NCI-H2196 (cell line): ENCODE results near the gene TDRD12.
"Not testable (repeated sequence)": the region's sequence is repeated elsewhere in the genome, so short reads cannot be mapped to it uniquely, and the experiment has no call there.

Source experiments
- DNase-seq: peaks from one replicate; lab custom pipeline; 2025; ENCODE audit not compliant: unreplicated experiment; lab: John Stamatoyannopoulos, UW

Gene TDRD12

DNA sequence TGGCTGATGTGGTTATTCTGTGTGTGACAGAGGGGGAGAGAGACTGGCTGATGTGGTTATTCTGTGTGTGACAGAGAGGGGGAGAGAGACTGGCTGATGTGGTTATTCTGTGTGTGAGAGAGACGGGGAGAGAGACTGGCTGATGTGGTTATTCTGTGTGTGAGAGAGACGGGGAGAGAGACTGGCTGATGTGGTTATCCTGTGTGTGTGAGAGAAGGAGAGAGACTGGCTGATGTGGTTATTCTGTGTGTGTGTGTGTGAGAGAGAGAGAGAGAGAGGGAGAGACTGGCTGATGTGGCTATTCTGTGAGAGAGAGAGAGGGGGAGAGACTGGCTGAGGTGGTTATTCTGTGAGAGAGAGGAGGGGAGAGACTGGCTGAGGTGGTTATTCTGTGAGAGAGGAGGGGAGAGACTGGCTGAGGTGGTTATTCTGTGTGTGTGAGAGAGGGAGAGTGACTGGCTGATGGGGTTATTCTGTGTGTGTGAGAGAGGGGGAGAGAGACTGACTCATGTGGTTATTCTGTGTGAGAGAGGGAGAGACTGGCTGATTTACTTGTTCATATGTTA is 27.1 kb downstream of the TDRD12 start:
- DNase-seq, result not testable (repeated sequence)

DNA sequence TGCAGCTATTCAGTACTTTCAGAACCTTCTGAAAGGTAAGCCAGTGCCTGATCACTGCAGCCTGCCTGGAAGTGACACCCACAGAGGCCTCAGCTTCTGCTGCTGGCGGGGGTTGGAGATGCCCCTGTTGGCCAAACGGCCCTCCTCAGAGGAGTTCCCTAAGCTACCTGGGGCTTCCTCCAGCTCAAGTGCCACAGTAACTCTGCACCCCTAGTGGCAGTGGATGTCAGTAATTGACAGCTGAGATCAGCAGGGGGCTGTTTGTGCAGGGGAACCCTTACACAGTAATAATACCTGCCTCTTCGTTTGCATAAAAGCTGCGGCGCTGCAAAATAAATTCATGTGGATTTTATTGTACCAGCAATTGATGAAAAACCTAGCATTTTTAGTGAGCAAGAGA is 28.9 kb downstream of the TDRD12 start:
- no peak for DNase-seq

DNA sequence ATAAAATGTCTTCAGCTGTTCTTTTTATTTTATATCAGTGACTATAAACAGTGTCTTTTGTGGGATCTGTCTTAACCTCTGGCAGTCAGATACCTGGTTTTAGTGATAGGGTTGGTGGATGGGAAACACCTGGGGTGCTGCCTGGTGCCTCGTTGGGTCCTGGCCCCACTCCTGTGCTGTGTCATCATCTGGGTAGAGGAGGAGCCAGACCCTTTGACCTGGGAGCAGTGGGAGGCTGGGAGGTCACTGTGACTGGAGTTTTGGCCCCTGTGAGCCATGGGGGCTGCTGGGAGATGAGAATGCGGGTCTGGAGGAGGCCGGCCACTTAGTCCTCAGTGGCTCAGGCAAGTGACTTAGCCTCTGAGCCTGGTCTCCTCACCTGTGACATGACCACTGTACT is 29.4 kb downstream of the TDRD12 start:
- no peak for DNase-seq

DNA sequence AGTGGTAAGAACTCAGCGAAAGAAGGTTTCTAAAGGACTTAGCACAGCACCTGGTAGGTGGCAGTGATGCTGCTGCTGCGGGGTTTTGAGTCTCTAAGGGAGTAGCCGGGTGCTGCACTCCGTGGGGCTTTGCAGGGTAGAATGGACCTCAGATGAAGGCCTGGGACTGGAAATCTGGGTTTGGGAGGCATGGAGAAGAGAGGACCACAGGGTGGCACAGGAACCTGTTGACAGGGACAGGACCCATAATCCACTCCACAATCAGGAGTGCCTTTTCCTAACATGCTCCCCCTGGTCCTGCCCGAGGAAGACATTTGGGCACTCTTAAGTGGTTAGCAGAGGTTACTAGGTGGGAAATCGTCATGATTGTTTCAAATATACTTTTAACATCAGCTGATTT is 29.8 kb downstream of the TDRD12 start:
- no peak for DNase-seq

DNA sequence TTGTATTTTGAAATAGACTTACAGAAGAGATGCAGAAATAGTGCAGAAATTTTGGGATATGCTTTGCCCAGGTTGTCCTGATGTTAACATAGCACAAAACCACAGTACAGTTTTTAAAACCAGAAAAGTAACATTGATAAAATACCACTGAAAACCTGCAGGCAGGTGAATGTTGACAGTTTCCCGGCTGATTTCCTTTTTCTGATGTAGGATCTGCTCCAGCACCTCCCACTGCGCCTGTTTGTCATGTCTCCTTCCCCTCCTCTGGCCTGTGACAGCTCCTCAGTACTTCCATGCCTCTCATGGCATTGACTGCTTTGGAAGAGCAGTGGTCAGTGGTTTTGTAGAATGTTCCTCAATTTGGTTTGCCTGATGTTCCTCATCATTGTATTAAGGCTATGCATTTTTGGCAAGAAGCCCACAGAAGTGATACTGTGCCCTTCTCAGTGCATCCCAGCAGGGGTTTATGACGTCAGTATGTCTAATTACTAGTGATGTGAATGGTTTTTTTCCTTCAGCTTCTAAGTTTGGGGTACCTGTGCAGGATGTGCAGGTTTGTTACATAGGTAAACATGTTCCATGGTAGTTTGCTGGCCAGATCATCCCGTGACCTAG is 31.0 kb downstream of the TDRD12 start:
- no peak for DNase-seq

DNA sequence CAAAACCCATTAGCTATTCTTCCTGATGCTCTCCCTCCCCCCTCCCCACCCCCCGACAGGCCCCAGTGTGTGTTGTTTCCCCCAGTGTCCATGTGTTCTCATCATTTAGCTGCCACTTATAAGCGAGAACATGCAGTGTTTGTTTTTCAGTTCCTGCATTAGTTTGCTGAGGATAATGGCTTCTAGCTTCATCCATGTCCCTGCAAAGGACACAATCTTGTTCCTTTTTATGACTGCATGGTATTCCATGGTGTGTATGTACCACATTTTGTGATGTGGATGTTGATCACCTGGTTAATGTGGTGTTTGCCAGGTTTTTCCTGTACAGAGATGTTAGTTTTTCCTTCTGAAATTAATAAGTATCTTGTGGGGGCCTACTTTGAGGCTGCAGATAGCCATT is 31.5 kb downstream of the TDRD12 start:
- no peak for DNase-seq

DNA sequence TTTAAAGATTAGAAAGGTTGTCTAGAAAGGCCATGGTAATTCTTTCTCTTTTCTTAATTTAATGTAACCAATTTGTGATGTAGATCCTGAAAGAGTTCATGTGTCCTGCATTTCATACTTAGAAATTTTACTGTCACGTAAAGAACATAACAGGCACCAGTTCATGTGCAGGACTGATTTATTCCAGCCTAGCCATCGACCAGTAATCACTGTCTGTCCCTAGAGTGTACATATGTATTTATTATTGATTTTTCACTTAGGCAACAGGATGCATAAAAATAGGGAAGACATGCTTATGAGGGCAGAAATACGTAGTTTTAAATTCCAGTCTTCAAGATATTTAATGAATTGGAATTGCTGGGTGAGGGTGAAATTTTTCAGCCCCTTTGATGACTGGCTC is 37.6 kb downstream of the TDRD12 start:
- DNase-seq, result no peak

DNA sequence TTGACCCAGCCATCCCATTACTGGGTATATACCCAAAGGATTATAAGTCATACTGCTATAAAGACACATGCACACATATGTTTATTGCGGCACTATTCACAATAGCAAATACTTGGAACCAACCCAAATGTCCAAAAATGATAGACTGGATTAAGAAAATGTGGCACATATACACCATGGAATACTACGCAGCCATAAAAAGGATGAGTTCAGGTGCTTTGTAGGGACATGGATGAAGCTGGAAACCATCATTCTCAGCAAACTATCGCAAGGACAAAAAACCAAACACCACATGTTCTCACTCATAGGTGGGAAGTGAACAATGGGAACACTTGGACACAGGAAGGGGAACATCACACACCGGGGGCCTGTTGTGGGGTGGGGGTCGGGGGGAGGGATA is 45.8 kb downstream of the TDRD12 start:
- not testable (repeated sequence) for DNase-seq

DNA sequence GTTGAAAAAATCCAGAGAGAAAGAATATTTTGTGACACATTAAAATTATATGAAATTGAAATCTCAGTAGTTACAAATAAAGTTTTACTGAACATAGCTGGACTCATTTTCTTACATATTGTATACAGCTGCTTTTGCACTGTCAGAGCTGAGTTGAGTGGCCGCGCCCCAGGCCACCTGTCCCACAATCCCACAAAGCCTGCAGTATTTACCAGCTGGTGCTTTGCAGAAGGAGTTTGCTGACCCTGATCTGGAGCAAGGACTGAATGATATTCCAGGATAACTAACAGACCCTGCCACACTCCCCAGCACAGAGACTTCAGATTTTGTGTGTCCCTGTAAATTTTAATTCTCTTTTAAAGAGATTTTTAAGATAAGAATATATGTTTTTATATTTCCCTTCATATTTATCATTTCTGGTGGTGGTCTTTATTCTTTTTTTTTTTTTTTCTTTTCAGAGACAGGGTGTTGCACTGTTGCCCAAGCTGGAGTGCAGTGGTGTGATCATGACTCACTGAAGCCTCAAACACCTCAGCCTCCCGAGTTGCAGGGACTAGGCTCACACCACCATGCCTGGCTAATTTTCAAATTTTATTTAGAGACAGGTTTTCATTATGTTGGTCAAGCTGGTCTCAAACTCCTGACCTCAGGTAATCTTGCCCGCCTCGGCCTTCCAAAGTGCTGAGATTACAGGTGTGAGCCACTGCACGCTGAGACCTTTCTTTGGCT is 48.5 kb downstream of the TDRD12 start:
- no peak for DNase-seq

DNA sequence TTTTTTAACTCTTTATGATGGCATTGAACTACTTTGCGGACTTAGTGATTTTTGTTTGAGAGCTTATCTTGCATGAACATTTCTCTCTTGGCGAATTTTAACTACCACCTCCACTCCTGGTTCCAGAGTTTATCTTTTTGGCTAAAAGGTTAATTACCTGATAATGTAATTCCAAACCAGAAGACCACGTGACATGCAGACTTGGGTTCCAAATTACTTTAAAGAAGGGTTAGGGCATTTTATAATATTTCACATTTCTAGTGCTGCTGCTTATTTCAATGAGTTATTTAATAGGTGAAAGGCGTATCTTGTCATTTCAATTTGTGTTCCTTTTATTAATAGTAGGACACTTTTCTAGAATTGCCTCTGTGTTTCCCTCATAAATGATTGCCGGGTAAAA is 52.0 kb downstream of the TDRD12 start:
- no peak for DNase-seq

DNA sequence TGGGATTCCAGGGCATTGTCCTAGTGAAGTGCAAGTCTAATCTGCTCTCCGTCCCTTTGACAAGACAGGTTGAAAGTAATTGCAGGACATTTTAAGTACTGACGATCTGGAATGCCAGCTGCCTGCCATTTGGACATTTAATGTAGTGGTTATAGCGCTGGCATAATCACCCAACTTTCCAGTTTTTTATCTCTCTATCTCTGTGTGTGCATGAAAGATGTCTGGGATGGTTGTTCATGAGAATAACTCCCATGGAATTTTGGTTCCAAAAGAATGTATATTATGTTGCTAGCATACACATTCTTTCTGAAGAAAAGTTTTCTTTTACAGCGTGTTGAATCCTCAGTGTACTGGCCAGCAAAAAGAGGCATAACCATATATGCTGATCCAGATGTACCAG is 53.6 kb downstream of the TDRD12 start:
- no peak for DNase-seq

DNA sequence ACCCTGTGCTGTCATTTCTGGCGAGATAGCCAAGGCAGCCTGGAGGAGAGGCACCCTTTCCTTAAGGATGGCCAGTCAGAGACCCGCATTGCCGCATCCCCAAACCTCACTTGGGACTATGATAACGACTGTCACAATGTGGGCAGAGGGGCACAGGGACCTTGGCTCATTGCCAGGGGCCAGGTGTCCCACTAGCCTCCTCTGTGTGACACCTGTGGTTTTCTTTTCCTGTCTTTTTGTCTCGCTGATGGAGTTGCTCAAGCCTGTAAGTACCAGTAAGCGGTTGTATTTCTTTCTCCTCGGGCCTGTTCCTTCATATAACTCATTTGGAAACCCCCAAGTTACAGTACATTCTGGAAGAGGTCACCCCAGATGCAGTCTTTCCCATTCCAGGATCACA is 59.5 kb downstream of the TDRD12 start:
- DNase-seq, result no peak

DNA sequence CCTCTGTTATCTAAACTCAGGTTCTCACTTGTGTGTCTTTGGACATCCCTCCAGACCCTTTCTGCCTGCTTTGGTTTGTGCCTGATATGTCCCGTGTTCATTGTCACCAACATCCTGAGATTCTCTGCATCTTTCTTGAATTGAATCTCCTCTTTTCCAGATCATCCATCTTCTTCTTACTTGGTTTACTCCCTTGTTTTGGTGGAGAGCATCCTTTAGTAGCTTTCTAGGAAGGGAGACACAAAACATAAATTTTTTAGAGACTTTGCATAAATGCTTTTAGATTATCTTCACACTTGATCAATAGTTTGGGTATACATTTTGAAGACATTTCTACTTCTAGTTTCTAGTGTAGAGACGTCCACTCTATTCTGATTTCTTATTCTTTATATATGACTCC is 61.7 kb downstream of the TDRD12 start:
- DNase-seq, result no peak

DNA sequence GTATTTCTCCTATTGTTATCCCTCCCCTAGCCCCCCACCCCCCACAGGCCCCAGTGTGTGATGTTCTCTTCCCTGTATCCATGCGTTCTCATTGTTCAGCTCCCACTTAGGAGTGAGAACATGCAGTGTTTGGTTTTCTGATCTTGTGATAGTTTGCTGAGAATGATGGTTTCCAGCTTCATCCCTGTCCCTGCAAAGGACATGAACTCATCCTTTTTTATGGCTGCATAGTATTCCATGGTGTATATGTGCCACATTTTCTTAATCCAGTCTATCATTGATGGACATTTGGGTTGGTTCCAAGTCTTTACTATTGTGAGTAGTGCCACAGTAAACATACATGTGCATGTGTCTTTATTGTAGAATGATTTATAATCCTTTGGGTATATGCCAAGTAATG is 62.5 kb downstream of the TDRD12 start:
- not testable (repeated sequence) for DNase-seq

DNA sequence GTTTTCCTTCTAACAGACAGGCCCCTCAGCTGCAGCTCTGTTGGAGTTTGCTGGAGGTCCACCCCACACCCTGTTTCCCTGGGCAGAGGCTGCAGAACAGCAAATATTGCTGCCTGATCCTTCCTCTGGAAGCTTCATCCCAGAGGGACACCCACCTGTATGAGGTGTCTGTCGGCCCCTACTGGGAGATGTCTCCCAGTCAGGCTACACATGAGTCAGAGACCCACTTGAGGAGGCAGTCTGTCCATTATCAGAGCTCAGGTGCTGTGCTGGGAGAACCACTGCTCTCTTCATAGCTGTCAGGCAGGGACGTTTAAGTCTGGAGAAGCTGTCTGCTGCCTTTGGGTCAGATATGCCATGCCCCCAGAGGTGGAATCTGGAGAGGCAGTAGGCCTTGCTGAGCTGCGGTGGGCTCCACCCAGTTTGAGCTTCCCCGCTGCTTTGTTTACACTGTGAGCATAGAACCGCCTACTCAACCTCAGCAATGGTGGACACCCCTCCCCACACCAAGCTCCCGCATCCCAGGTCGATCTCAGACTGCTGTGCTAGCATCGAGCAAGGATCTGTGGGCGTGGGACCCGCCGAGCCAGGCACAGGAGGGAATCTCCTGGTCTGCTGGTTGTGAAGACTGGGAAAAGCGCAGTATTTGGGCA is 67.7 kb downstream of the TDRD12 start:
- DNase-seq, result not testable (repeated sequence)

DNA sequence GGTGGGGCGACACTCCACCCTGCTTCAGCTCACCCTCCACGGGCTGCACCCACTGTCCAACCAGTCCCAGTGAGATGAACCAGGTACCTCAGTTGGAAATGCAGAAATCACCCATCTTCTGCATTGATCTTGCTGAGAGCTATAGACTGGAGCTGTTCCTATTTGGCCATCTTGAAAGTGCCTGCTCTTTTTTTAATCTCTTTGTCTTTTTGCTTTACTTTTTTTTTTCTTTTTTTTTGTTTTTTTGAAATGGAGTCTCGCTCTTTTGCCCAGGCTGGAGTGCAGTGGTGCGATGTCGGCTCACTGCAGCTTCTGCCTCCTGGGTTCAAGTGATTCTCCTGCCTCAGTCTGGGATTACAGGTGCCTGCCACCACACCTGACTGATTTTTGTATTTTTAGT is 68.3 kb downstream of the TDRD12 start:
- not testable (repeated sequence) for DNase-seq

DNA sequence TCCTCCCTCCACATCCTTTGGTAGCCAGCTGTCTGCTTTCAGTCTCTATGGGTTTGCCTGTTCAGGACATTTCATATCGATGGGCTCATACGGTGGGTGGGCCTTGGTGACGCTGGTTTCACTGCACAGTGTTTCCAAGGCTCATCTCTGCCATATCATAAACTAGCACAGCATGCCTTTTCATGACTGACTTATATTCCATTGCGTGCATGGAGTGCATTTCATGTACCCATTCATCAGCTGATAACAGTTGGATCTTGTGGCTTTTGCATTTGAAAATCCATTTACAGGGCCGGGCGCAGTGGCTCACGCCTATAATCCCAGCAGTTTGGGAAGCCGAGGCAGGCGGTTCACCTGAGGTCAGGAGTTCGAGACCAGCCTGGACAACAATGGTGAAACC is 69.9 kb downstream of the TDRD12 start:
- DNase-seq, result no peak

DNA sequence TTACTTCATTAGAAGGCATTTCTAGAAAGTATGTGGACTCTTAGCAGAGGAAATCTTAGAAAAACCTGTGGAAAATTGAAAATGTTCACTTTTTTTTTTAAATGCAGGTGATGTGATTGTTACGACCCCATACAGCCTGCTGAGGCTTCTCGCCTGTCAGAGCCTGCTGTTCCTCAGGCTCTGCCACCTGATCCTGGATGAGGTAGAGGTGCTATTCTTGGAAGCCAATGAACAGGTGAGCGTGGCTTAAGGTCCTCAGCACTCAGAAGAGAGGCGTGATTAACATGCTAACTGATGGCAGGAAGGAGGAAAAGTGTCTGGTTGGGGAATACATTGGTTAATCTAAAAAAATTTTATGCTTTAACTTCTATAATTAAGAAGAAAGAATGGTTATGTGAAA is 78.6 kb downstream of the TDRD12 start:
- DNase-seq, result peak; percentile 31

DNA sequence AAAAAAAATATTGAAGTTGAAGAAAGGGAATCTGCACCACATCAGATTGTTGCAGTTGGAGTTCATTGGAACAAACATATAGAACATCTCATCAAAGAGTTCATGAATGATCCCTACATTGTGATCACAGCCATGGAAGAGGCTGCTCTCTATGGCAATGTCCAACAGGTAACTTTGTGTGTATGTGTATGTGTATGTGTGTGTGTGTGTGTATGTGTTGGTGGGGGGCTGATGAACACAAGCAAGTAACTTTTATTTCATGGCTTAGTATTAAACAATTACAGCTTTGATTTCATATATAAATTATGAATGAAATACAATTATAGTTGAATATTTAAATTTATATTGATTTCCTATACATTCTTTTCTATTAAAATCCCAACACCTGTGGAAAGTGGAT is 80.6 kb downstream of the TDRD12 start:
- DNase-seq, result no peak

DNA sequence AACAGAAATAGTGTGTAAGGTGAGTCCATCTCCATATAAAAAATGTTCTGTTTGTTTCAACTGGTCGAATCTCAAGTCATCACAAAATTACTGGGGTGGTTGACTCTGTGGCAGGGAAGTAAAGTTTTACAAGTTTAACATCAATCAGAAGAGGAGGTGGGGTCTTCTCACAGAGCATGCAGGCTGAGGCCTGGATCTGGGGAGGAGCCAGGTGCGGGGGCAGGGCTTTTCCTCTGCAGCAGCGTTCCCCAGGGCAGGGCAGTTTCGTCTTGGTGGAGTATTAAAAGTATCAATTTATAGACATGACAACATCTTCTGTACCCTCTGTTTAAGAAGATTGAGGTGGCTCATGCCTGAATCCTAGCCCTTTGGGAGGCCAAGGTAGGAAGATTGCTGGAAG is 81.2 kb downstream of the TDRD12 start:
- no peak for DNase-seq

DNA sequence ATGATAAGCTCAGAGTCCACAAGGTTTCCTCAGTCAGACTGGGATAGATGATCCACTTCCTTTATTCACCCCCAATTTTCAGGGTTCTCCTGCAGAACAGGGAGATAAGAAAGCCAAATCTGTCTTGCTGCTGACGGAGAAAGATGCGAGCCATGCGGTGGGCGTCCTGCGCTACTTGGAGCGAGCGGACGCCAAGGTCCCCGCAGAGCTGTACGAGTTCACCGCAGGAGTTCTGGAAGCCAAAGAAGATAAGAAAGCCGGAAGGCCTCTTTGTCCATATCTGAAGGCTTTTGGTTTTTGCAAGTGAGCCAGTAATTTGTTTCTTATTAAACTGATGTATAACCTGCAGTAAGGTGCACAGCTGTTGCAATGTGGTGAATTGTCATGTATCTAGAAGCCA is 83.3 kb downstream of the TDRD12 start:
- no peak for DNase-seq

DNA sequence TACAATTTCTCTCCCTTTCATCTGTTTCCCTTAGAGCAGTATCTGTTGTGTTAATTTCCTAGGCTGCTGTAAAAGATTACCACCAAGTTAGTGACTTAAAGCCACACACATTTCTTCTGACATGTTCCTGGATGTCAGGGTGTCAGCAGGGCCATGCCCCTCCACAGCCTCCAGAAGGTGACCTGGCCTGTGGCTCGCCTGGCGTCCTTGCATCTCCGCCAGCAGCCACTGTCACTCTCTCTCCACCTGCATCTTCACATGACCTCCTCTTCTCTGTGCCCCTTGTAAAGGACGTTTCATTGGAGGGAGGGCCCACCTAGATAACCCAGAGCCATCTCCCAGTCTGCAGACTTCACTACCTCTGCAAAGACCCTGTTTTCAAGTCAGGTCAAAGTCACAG is 88.7 kb downstream of the TDRD12 start:
- no peak for DNase-seq
